Measurements from ENCODE around the gene DPH6. TPM values are rescaled to one million over a fixed set of nuclear protein-coding genes. Genes with fewer than 3 reads are reported as not detected.

DPH6 gene
- total RNA-seq, 2 experiments from 2014 or later = 7.0 to 8.0 TPM

- DNase-seq = no peak
- H3K9me3 Mint-ChIP-seq = peaks cover 8% of the 10 kb centered on the region
- H3K36me3 Mint-ChIP-seq (ENCODE audit: low read depth) = peaks cover 51% of the 10 kb centered on the region
- no peak overlapping the region for H3K4me3 Mint-ChIP-seq
- intact Hi-C loops (cut with DNase I, micrococcal nuclease) = no loop called here
- CTCF ChIA-PET = no interaction called here
- H3K4me3 ChIP-seq (ENCODE audit: low read length) = no peak overlapping the region
- no peaks in the 10 kb centered on the region for H3K27me3 ChIP-seq (ENCODE audit: control insufficient read depth in 1 of 2, insufficient read depth in 2 of 2, low read length in 2 of 2)
- peaks cover 8 to 10% of the 10 kb centered on the region in 2 experiments for H3K9me3 ChIP-seq (ENCODE audit: control insufficient read depth in 1 of 2, insufficient read depth in 1 of 2, low read length in 2 of 2)
- no peaks in the 10 kb centered on the region for H3K4me1 ChIP-seq (ENCODE audit: insufficient read depth, low read length)
- H3K36me3 ChIP-seq (ENCODE audit: insufficient read depth, low read length) = peaks cover 4% of the 10 kb centered on the region
- ATAC-seq (ENCODE audit: poor library complexity) = no peak
- H3K4me1 Mint-ChIP-seq (ENCODE audit: low read depth) = no peaks in the 10 kb centered on the region
- no peak overlapping the region for H3K27ac Mint-ChIP-seq
- no peak for TF ChIP-seq CTCF (IDR thresholded peaks at IDR 0.05)
- POLR2A ChIA-PET = no interaction called here
- H3K27me3 Mint-ChIP-seq = no peaks in the 10 kb centered on the region
- H3K27ac ChIP-seq (ENCODE audit: low read depth in 1 of 2, low read length in 2 of 2) = no peak overlapping the region
Measured at GRCh38 chr15:35491999-35492398, 54.0 kb downstream of the DPH6 start.

GRCh38 chr15:35491173-35491572 is 54.8 kb downstream of the DPH6 start:
- H3K36me3 ChIP-seq (ENCODE audit: insufficient read depth, low read length) = peaks cover 4% of the 10 kb centered on the region
- intact Hi-C loops (cut with DNase I, micrococcal nuclease) = no loop called here
- H3K9me3 ChIP-seq (ENCODE audit: control insufficient read depth in 1 of 2, insufficient read depth in 1 of 2, low read length in 2 of 2) = peaks cover 11 to 13% of the 10 kb centered on the region in 2 experiments
- no peaks in the 10 kb centered on the region for H3K27me3 ChIP-seq (ENCODE audit: control insufficient read depth in 1 of 2, insufficient read depth in 2 of 2, low read length in 2 of 2)
- ChIA-PET CTCF (no interaction called here), POLR2A (no interaction called here)
- Mint-ChIP-seq H3K4me1 (ENCODE audit: low read depth) (no peaks in the 10 kb centered on the region), H3K27ac (no peak overlapping the region), H3K4me3 (no peak overlapping the region), H3K9me3 (peaks cover 9% of the 10 kb centered on the region), H3K36me3 (ENCODE audit: low read depth) (peaks cover 59% of the 10 kb centered on the region), H3K27me3 (no peaks in the 10 kb centered on the region)
- no peaks in the 10 kb centered on the region for H3K4me1 ChIP-seq (ENCODE audit: insufficient read depth, low read length)
- ATAC-seq (ENCODE audit: poor library complexity) (no peak), DNase-seq (no peak)
- H3K4me3 ChIP-seq (ENCODE audit: low read length) = no peak overlapping the region
- no peak overlapping the region for H3K27ac ChIP-seq (ENCODE audit: low read depth in 1 of 2, low read length in 2 of 2)
- TF ChIP-seq CTCF (IDR thresholded peaks at IDR 0.05) = no peak

- no peaks in the 10 kb centered on the region for H3K27me3 ChIP-seq (ENCODE audit: control insufficient read depth in 1 of 2, insufficient read depth in 2 of 2, low read length in 2 of 2)
- CTCF ChIA-PET = no interaction called here
- no peak overlapping the region for H3K27ac Mint-ChIP-seq
- peaks cover 10% of the 10 kb centered on the region for H3K9me3 Mint-ChIP-seq
- peaks cover 11 to 14% of the 10 kb centered on the region in 2 experiments for H3K9me3 ChIP-seq (ENCODE audit: control insufficient read depth in 1 of 2, insufficient read depth in 1 of 2, low read length in 2 of 2)
- H3K4me3 ChIP-seq (ENCODE audit: low read length) = no peak overlapping the region
- ATAC-seq (ENCODE audit: poor library complexity) = no peak
- no peak for TF ChIP-seq CTCF (IDR thresholded peaks at IDR 0.05)
- no peaks in the 10 kb centered on the region for H3K4me1 ChIP-seq (ENCODE audit: insufficient read depth, low read length)
- intact Hi-C loops (cut with DNase I, micrococcal nuclease) = no loop called here
- no peak overlapping the region for H3K27ac ChIP-seq (ENCODE audit: low read depth in 1 of 2, low read length in 2 of 2)
- no peaks in the 10 kb centered on the region for H3K4me1 Mint-ChIP-seq (ENCODE audit: low read depth)
- peaks cover 66% of the 10 kb centered on the region for H3K36me3 Mint-ChIP-seq (ENCODE audit: low read depth)
- peaks cover 4% of the 10 kb centered on the region for H3K36me3 ChIP-seq (ENCODE audit: insufficient read depth, low read length)
- no peaks in the 10 kb centered on the region for H3K27me3 Mint-ChIP-seq
- no peak overlapping the region for H3K4me3 Mint-ChIP-seq
- no peak for DNase-seq
- POLR2A ChIA-PET = no interaction called here
Measured at GRCh38 chr15:35490511-35490910, 55.5 kb downstream of the DPH6 start.

Data from CD4-positive, alpha-beta T cell (primary cell).